GM23338 (cell line): ENCODE results near the gene PCDHA10.

Source experiments
- CREB1 ChIP-seq: fragments of 250-450 bp; sonication (Bioruptor Pico); IDR thresholded peaks from 2 replicates; pipeline ENCODE4 v1.5.0; 2020; ENCODE audit warnings: low read depth, mild to moderate bottlenecking, moderate library complexity
- EZH2 ChIP-seq: fragments of 200-600 bp; sonication (generic); IDR thresholded peaks from one replicate; pipeline ENCODE4 v1.8.0; 2017; ENCODE audit warnings: antibody characterized with exemption, mild to moderate bottlenecking, low read depth; ENCODE audit not compliant: unreplicated experiment
- EZH2phosphoT487 ChIP-seq: fragments of 200-600 bp; sonication (generic); IDR thresholded peaks from one replicate; pipeline ENCODE4 v1.8.1; 2018; ENCODE audit warnings: antibody characterized with exemption; ENCODE audit not compliant: unreplicated experiment
- JUNB ChIP-seq: IDR thresholded peaks from one replicate; pipeline ENCODE4 v1.6.1; 2016; ENCODE audit warnings: antibody characterized with exemption; ENCODE audit not compliant: unreplicated experiment
- NANOG ChIP-seq: IDR thresholded peaks from 2 replicates; pipeline ENCODE4 v1.6.1; 2016; ENCODE audit warnings: antibody characterized with exemption, borderline replicate concordance
- POLR2AphosphoS5 ChIP-seq: IDR thresholded peaks from 2 replicates; pipeline ENCODE4 v1.6.1; 2016; ENCODE audit warnings: antibody characterized with exemption, low read depth
- STAT1 ChIP-seq: IDR thresholded peaks from one replicate; pipeline ENCODE4 v1.6.1; 2016; ENCODE audit warnings: antibody characterized with exemption; ENCODE audit not compliant: unreplicated experiment
- ZNF114 ChIP-seq: fragments of 250-450 bp; sonication (Bioruptor Pico); IDR thresholded peaks from 2 replicates; pipeline ENCODE4 v1.5.0; 2020; ENCODE audit warnings: mild to moderate bottlenecking, moderate library complexity
- ZNF331 ChIP-seq: fragments of 250-450 bp; sonication (Bioruptor Pico); IDR thresholded peaks from 2 replicates; pipeline ENCODE4 v1.5.0; 2020; ENCODE audit warnings: low read depth, mild to moderate bottlenecking, moderate library complexity
- TF ChIP-seq, protein P1 (sequence below), 2 experiments: fragments of 200-600 bp in 1 of 2; sonication (generic) in 1 of 2; conservative IDR thresholded peaks; 2 replicates each; pipeline versions ENCODE4 v1.5.1 to v1.6.1; 2016 to 2017; ENCODE audit warnings: antibody characterized with exemption in 2 of 2, low read depth in 2 of 2, mild to moderate bottlenecking in 2 of 2, moderate library complexity in 1 of 2
- TF ChIP-seq, protein P2 (sequence below): IDR thresholded peaks from one replicate; pipeline ENCODE4 v1.6.1; 2018; ENCODE audit warnings: antibody characterized with exemption; ENCODE audit not compliant: unreplicated experiment
- TF ChIP-seq, protein P3 (sequence below): IDR thresholded peaks from 2 replicates; pipeline ENCODE4 v1.6.1; 2016; ENCODE audit warnings: antibody characterized with exemption
- TF ChIP-seq, protein P4 (sequence below): fragments of 250-450 bp; sonication (Bioruptor Pico); IDR thresholded peaks from 2 replicates; pipeline ENCODE4 v1.5.0; 2020; ENCODE audit warnings: mild to moderate bottlenecking, moderate library complexity

DNA sequence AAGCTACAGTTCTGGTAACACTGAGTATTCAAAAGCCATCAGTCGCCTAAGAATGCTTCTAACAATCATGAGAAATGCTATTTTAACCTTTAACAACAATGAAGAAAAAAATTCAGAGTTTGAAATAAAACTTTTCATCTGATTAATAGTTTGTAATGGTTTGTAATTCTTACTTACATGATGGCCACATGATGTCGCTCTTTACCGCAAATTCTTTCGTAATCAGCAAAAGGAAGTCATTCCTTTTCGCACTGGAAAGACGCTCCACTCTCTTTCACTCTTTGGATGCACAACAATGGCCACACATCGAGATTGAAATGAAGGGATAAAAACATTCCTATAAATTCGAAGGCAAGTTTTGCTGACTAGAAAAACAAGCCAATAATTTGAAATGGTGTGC, 21.7 kb upstream of the PCDHA10 start, which contains the start of gene PCDHA7:
- TF ChIP-seq POLR2AphosphoS5 (no peak), EZH2phosphoT487 (no peak), ZNF331 (CRISPR knock-in tag) (no peak), EZH2 (no peak), NANOG (no peak), JUNB (no peak), STAT1 (no peak), CREB1 (no peak), ZNF114 (CRISPR knock-in tag) (no peak)
- TF ChIP-seq, protein P1, sequence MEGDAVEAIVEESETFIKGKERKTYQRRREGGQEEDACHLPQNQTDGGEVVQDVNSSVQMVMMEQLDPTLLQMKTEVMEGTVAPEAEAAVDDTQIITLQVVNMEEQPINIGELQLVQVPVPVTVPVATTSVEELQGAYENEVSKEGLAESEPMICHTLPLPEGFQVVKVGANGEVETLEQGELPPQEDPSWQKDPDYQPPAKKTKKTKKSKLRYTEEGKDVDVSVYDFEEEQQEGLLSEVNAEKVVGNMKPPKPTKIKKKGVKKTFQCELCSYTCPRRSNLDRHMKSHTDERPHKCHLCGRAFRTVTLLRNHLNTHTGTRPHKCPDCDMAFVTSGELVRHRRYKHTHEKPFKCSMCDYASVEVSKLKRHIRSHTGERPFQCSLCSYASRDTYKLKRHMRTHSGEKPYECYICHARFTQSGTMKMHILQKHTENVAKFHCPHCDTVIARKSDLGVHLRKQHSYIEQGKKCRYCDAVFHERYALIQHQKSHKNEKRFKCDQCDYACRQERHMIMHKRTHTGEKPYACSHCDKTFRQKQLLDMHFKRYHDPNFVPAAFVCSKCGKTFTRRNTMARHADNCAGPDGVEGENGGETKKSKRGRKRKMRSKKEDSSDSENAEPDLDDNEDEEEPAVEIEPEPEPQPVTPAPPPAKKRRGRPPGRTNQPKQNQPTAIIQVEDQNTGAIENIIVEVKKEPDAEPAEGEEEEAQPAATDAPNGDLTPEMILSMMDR (conservative IDR thresholded peaks at IDR 0.05; ENCODE audit: low read depth in 2 of 2): peak; percentile 64 to 72
- TF ChIP-seq, protein P2, sequence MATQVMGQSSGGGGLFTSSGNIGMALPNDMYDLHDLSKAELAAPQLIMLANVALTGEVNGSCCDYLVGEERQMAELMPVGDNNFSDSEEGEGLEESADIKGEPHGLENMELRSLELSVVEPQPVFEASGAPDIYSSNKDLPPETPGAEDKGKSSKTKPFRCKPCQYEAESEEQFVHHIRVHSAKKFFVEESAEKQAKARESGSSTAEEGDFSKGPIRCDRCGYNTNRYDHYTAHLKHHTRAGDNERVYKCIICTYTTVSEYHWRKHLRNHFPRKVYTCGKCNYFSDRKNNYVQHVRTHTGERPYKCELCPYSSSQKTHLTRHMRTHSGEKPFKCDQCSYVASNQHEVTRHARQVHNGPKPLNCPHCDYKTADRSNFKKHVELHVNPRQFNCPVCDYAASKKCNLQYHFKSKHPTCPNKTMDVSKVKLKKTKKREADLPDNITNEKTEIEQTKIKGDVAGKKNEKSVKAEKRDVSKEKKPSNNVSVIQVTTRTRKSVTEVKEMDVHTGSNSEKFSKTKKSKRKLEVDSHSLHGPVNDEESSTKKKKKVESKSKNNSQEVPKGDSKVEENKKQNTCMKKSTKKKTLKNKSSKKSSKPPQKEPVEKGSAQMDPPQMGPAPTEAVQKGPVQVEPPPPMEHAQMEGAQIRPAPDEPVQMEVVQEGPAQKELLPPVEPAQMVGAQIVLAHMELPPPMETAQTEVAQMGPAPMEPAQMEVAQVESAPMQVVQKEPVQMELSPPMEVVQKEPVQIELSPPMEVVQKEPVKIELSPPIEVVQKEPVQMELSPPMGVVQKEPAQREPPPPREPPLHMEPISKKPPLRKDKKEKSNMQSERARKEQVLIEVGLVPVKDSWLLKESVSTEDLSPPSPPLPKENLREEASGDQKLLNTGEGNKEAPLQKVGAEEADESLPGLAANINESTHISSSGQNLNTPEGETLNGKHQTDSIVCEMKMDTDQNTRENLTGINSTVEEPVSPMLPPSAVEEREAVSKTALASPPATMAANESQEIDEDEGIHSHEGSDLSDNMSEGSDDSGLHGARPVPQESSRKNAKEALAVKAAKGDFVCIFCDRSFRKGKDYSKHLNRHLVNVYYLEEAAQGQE: no peak
- TF ChIP-seq, protein P3, sequence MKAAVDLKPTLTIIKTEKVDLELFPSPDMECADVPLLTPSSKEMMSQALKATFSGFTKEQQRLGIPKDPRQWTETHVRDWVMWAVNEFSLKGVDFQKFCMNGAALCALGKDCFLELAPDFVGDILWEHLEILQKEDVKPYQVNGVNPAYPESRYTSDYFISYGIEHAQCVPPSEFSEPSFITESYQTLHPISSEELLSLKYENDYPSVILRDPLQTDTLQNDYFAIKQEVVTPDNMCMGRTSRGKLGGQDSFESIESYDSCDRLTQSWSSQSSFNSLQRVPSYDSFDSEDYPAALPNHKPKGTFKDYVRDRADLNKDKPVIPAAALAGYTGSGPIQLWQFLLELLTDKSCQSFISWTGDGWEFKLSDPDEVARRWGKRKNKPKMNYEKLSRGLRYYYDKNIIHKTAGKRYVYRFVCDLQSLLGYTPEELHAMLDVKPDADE: no peak
- TF ChIP-seq, protein P4, sequence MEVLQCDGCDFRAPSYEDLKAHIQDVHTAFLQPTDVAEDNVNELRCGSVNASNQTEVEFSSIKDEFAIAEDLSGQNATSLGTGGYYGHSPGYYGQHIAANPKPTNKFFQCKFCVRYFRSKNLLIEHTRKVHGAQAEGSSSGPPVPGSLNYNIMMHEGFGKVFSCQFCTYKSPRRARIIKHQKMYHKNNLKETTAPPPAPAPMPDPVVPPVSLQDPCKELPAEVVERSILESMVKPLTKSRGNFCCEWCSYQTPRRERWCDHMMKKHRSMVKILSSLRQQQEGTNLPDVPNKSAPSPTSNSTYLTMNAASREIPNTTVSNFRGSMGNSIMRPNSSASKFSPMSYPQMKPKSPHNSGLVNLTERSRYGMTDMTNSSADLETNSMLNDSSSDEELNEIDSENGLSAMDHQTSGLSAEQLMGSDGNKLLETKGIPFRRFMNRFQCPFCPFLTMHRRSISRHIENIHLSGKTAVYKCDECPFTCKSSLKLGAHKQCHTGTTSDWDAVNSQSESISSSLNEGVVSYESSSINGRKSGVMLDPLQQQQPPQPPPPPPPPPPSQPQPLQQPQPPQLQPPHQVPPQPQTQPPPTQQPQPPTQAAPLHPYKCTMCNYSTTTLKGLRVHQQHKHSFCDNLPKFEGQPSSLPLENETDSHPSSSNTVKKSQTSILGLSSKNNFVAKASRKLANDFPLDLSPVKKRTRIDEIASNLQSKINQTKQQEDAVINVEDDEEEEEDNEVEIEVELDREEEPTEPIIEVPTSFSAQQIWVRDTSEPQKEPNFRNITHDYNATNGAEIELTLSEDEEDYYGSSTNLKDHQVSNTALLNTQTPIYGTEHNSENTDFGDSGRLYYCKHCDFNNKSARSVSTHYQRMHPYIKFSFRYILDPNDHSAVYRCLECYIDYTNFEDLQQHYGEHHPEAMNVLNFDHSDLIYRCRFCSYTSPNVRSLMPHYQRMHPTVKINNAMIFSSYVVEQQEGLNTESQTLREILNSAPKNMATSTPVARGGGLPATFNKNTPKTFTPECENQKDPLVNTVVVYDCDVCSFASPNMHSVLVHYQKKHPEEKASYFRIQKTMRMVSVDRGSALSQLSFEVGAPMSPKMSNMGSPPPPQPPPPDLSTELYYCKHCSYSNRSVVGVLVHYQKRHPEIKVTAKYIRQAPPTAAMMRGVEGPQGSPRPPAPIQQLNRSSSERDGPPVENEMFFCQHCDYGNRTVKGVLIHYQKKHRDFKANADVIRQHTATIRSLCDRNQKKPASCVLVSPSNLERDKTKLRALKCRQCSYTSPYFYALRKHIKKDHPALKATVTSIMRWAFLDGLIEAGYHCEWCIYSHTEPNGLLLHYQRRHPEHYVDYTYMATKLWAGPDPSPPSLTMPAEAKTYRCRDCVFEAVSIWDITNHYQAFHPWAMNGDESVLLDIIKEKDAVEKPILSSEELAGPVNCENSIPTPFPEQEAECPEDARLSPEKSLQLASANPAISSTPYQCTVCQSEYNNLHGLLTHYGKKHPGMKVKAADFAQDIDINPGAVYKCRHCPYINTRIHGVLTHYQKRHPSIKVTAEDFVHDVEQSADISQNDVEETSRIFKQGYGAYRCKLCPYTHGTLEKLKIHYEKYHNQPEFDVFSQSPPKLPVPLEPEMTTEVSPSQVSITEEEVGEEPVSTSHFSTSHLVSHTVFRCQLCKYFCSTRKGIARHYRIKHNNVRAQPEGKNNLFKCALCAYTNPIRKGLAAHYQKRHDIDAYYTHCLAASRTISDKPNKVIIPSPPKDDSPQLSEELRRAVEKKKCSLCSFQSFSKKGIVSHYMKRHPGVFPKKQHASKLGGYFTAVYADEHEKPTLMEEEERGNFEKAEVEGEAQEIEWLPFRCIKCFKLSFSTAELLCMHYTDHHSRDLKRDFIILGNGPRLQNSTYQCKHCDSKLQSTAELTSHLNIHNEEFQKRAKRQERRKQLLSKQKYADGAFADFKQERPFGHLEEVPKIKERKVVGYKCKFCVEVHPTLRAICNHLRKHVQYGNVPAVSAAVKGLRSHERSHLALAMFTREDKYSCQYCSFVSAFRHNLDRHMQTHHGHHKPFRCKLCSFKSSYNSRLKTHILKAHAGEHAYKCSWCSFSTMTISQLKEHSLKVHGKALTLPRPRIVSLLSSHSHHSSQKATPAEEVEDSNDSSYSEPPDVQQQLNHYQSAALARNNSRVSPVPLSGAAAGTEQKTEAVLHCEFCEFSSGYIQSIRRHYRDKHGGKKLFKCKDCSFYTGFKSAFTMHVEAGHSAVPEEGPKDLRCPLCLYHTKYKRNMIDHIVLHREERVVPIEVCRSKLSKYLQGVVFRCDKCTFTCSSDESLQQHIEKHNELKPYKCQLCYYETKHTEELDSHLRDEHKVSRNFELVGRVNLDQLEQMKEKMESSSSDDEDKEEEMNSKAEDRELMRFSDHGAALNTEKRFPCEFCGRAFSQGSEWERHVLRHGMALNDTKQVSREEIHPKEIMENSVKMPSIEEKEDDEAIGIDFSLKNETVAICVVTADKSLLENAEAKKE (CRISPR knock-in tag): no peak
